Measurements from ENCODE around the gene TMED9. TPM values are rescaled to one million over a fixed set of nuclear protein-coding genes. Genes with fewer than 3 reads are reported as not detected.
"Not testable (repeated sequence)": the region's sequence is repeated elsewhere in the genome, so short reads cannot be mapped to it uniquely, and the experiment has no call there.

The TMED9 gene
- total and polyA plus RNA-seq, 4 donors, result 53.6 to 147 (median 101) TPM

- Histone ChIP-seq H3K4me1 (ENCODE audit: control insufficient read depth, insufficient read depth, low read length) (peaks cover 22% of the 10 kb centered on the region), H3K4me3 (ENCODE audit: low read depth, low read length) (peak overlapping the region; percentile 67), H3K36me3 (ENCODE audit: control insufficient read depth, insufficient read depth, low read length) (peaks cover 10% of the 10 kb centered on the region), H3K9me3 (ENCODE audit: control insufficient read depth, insufficient read depth, low read length) (no peaks in the 10 kb centered on the region), H3K27me3 (ENCODE audit: control insufficient read depth, insufficient read depth, low read length) (no peaks in the 10 kb centered on the region), H3K27ac (ENCODE audit: low read depth, low read length) (peak overlapping the region; percentile 42)
- peak in 3 of 6 donors; percentile 5 to 58 (median 26) for DNase-seq (ENCODE audit: low read depth in 4 of 6, low spot score in 6 of 6)
- WGBS (ENCODE audit: insufficient coverage), result under 1% methylated on average over 72 of the region's 72 CpGs
Observed at GRCh38 chr5:177553671-177554429, 38.2 kb upstream of the TMED9 start.

- WGBS (ENCODE audit: insufficient coverage), result 7% methylated on average over 37 of the region's 49 CpGs
- Histone ChIP-seq H3K27ac (ENCODE audit: low read depth, low read length) (peak within 1 kb of the TSS; percentile 42), H3K4me3 (ENCODE audit: low read depth, low read length) (peak within 1 kb of the TSS; percentile 67), H3K9me3 (ENCODE audit: control insufficient read depth, insufficient read depth, low read length) (no peaks in the 10 kb centered on the region), H3K27me3 (ENCODE audit: control insufficient read depth, insufficient read depth, low read length) (no peaks in the 10 kb centered on the region), H3K4me1 (ENCODE audit: control insufficient read depth, insufficient read depth, low read length) (peaks cover 26% of the 10 kb centered on the region), H3K36me3 (ENCODE audit: control insufficient read depth, insufficient read depth, low read length) (peaks cover 10% of the 10 kb centered on the region)
- DNase-seq (ENCODE audit: low read depth in 4 of 6, low spot score in 6 of 6), result peak; percentile 77 to 98 (median 86)
Observed at GRCh38 chr5:177554474-177555111, 37.4 kb upstream of the TMED9 start, which contains the start of gene FAM193B. Gene FAM193B (minus strand): TSS chr5:177554563. CDS start chr5:177554458, 105 bp downstream.

GRCh38 chr5:177555228-177555627 lies 36.8 kb upstream of the TMED9 start:
- Histone ChIP-seq H3K27ac (ENCODE audit: low read depth, low read length) (no peak overlapping the region), H3K9me3 (ENCODE audit: control insufficient read depth, insufficient read depth, low read length) (no peaks in the 10 kb centered on the region), H3K27me3 (ENCODE audit: control insufficient read depth, insufficient read depth, low read length) (no peaks in the 10 kb centered on the region), H3K4me3 (ENCODE audit: low read depth, low read length) (peak overlapping the region; percentile 66), H3K36me3 (ENCODE audit: control insufficient read depth, insufficient read depth, low read length) (peaks cover 10% of the 10 kb centered on the region), H3K4me1 (ENCODE audit: control insufficient read depth, insufficient read depth, low read length) (peaks cover 26% of the 10 kb centered on the region)
- no peak for DNase-seq (ENCODE audit: low read depth in 4 of 6, low spot score in 6 of 6)
- WGBS (ENCODE audit: insufficient coverage), result 80% methylated on average over 1 of the region's 2 CpGs

GRCh38 chr5:177555665-177556064 lies 36.3 kb upstream of the TMED9 start:
- peaks cover 10% of the 10 kb centered on the region for H3K36me3 ChIP-seq (ENCODE audit: control insufficient read depth, insufficient read depth, low read length)
- H3K4me1 ChIP-seq (ENCODE audit: control insufficient read depth, insufficient read depth, low read length), result peaks cover 26% of the 10 kb centered on the region
- no peak for DNase-seq (ENCODE audit: low read depth in 4 of 6, low spot score in 6 of 6)
- WGBS (ENCODE audit: insufficient coverage), result 96% methylated on average over 4 of the region's 5 CpGs
- no peaks in the 10 kb centered on the region for H3K9me3 ChIP-seq (ENCODE audit: control insufficient read depth, insufficient read depth, low read length)
- H3K27me3 ChIP-seq (ENCODE audit: control insufficient read depth, insufficient read depth, low read length), result no peaks in the 10 kb centered on the region
- H3K4me3 ChIP-seq (ENCODE audit: low read depth, low read length), result no peak overlapping the region
- H3K27ac ChIP-seq (ENCODE audit: low read depth, low read length), result no peak overlapping the region

- Histone ChIP-seq H3K27me3 (ENCODE audit: control insufficient read depth, insufficient read depth, low read length) (no peaks in the 10 kb centered on the region), H3K36me3 (ENCODE audit: control insufficient read depth, insufficient read depth, low read length) (peaks cover 4% of the 10 kb centered on the region), H3K9me3 (ENCODE audit: control insufficient read depth, insufficient read depth, low read length) (no peaks in the 10 kb centered on the region), H3K4me3 (ENCODE audit: low read depth, low read length) (no peak overlapping the region), H3K4me1 (ENCODE audit: control insufficient read depth, insufficient read depth, low read length) (peaks cover 26% of the 10 kb centered on the region), H3K27ac (ENCODE audit: low read depth, low read length) (no peak overlapping the region)
- WGBS (ENCODE audit: insufficient coverage), result 82% methylated on average over 2 of the region's 4 CpGs
- no peak for DNase-seq (ENCODE audit: low read depth in 4 of 6, low spot score in 6 of 6)
Observed at GRCh38 chr5:177557041-177557647, 34.9 kb upstream of the TMED9 start.

- 86% methylated on average over 1 of the region's 5 CpGs for WGBS (ENCODE audit: insufficient coverage)
- Histone ChIP-seq H3K9me3 (ENCODE audit: control insufficient read depth, insufficient read depth, low read length) (no peaks in the 10 kb centered on the region), H3K27ac (ENCODE audit: low read depth, low read length) (no peak overlapping the region), H3K27me3 (ENCODE audit: control insufficient read depth, insufficient read depth, low read length) (no peaks in the 10 kb centered on the region), H3K36me3 (ENCODE audit: control insufficient read depth, insufficient read depth, low read length) (peaks cover 4% of the 10 kb centered on the region), H3K4me1 (ENCODE audit: control insufficient read depth, insufficient read depth, low read length) (peaks cover 21% of the 10 kb centered on the region), H3K4me3 (ENCODE audit: low read depth, low read length) (no peak overlapping the region)
- no peak for DNase-seq (ENCODE audit: low read depth in 4 of 6, low spot score in 6 of 6)
Observed at GRCh38 chr5:177557796-177558195, 34.2 kb upstream of the TMED9 start.

GRCh38 chr5:177559446-177559941 lies 32.5 kb upstream of the TMED9 start:
- H3K4me3 ChIP-seq (ENCODE audit: low read depth, low read length); H3K27ac ChIP-seq (ENCODE audit: low read depth, low read length); H3K36me3 ChIP-seq (ENCODE audit: control insufficient read depth, insufficient read depth, low read length); H3K9me3 ChIP-seq (ENCODE audit: control insufficient read depth, insufficient read depth, low read length); H3K27me3 ChIP-seq (ENCODE audit: control insufficient read depth, insufficient read depth, low read length); DNase-seq (ENCODE audit: low read depth in 4 of 6, low spot score in 6 of 6): not testable (repeated sequence)
- WGBS (ENCODE audit: insufficient coverage), result 9% methylated on average over 2 of the region's 8 CpGs
- H3K4me1 ChIP-seq (ENCODE audit: control insufficient read depth, insufficient read depth, low read length), result peaks cover 12% of the 10 kb centered on the region

GRCh38 chr5:177565046-177565445 lies 27.0 kb upstream of the TMED9 start:
- Histone ChIP-seq H3K9me3 (ENCODE audit: control insufficient read depth, insufficient read depth, low read length) (no peaks in the 10 kb centered on the region), H3K4me1 (ENCODE audit: control insufficient read depth, insufficient read depth, low read length) (no peaks in the 10 kb centered on the region), H3K4me3 (ENCODE audit: low read depth, low read length) (no peak overlapping the region), H3K36me3 (ENCODE audit: control insufficient read depth, insufficient read depth, low read length) (no peaks in the 10 kb centered on the region), H3K27ac (ENCODE audit: low read depth, low read length) (no peak overlapping the region), H3K27me3 (ENCODE audit: control insufficient read depth, insufficient read depth, low read length) (no peaks in the 10 kb centered on the region)
- WGBS (ENCODE audit: insufficient coverage), result 83% methylated on average over 3 of the region's 8 CpGs
- no peak for DNase-seq (ENCODE audit: low read depth in 4 of 6, low spot score in 6 of 6)

- Histone ChIP-seq H3K27me3 (ENCODE audit: control insufficient read depth, insufficient read depth, low read length) (no peaks in the 10 kb centered on the region), H3K36me3 (ENCODE audit: control insufficient read depth, insufficient read depth, low read length) (no peaks in the 10 kb centered on the region), H3K4me1 (ENCODE audit: control insufficient read depth, insufficient read depth, low read length) (no peaks in the 10 kb centered on the region), H3K9me3 (ENCODE audit: control insufficient read depth, insufficient read depth, low read length) (no peaks in the 10 kb centered on the region), H3K4me3 (ENCODE audit: low read depth, low read length) (no peak overlapping the region), H3K27ac (ENCODE audit: low read depth, low read length) (no peak overlapping the region)
- WGBS (ENCODE audit: insufficient coverage), result 33% methylated on average over 3 of the region's 7 CpGs
- DNase-seq (ENCODE audit: low read depth in 4 of 6, low spot score in 6 of 6), result no peak
Observed at GRCh38 chr5:177568326-177568725, 23.7 kb upstream of the TMED9 start.

All from spinal cord (tissue), 10 donors.